ENCODE data around the gene PDSS2.

The PDSS2 gene

DNA sequence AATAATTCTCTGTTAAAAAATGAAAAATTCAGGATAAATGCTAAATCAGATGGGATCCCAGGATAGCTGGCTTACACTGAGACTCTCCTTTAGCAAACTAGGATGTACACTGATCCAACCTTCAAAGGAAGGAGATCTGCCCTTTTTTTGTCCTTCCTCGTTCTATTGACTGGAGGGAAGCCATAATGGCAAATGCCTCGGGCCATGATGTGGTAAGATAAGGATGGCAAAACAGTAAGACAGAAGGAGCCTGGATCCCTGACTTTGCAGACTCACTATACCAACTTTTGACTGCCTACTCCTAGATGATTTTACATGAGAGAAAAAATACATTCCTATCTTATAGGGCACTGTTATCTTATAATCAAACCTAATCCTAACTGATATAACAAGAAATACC, 187.1 kb downstream of the PDSS2 start:
- TF ChIP-seq, protein P1, sequence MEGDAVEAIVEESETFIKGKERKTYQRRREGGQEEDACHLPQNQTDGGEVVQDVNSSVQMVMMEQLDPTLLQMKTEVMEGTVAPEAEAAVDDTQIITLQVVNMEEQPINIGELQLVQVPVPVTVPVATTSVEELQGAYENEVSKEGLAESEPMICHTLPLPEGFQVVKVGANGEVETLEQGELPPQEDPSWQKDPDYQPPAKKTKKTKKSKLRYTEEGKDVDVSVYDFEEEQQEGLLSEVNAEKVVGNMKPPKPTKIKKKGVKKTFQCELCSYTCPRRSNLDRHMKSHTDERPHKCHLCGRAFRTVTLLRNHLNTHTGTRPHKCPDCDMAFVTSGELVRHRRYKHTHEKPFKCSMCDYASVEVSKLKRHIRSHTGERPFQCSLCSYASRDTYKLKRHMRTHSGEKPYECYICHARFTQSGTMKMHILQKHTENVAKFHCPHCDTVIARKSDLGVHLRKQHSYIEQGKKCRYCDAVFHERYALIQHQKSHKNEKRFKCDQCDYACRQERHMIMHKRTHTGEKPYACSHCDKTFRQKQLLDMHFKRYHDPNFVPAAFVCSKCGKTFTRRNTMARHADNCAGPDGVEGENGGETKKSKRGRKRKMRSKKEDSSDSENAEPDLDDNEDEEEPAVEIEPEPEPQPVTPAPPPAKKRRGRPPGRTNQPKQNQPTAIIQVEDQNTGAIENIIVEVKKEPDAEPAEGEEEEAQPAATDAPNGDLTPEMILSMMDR (IDR thresholded peaks at IDR 0.05), result no peak
- DNase-seq (ENCODE audit: low spot score), result no peak
- H3K27ac ChIP-seq, result no peak overlapping the region
- H3K4me3 ChIP-seq, result no peak overlapping the region

DNA sequence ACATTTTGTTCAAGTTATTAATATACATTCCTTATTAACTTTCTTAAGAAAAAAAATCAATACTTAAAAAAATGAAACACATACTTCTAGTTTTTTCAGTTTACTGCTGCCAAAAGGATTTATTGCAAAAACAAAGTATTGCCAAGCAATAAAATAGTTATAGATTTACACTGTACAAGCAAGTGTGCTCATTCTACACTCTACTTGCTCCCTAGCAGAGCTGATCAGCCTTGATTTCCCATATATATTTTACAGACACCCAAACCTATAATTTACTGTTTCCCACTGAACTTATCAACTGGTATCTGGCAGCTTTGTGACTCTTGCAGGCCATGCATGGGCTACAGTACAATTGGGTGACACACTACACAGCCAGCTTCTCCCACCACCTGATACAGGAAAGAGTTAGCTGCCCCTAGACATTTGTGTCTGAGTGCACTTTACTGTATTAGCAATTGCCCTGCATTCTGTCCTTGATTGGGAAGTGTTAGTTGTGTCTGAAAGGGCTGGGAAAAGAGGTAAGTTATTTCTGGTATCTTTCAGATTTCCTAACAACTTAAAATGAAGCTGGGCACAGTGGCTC, 188.1 kb downstream of the PDSS2 start:
- TF ChIP-seq, protein P1 (IDR thresholded peaks at IDR 0.05), result no peak
- H3K4me3 ChIP-seq, result no peak overlapping the region
- no peak overlapping the region for H3K27ac ChIP-seq
- no peak for DNase-seq (ENCODE audit: low spot score)

DNA sequence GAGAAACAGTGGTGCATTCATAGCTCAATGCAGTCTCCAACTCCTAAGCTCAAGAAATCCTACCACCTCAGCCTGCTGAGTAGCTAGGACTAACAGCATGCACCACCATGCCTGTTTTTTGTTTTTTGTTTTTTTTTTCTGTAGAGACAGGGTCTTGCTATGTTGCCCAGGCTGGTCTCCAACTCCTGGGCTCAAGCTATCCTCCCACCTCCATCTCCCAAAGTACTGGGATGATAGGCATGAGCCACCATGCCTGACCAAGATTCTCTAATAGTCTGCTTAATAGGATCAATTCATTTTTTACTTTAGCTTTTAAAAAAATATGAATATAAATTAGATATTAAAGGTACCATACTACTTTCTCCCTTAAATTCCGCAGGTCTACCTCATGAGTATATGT, 191.7 kb downstream of the PDSS2 start:
- no peak for DNase-seq (ENCODE audit: low spot score)
- Histone ChIP-seq H3K4me3 (no peak overlapping the region), H3K27ac (no peak overlapping the region)
- TF ChIP-seq, protein P1 (IDR thresholded peaks at IDR 0.05), result no peak

DNA sequence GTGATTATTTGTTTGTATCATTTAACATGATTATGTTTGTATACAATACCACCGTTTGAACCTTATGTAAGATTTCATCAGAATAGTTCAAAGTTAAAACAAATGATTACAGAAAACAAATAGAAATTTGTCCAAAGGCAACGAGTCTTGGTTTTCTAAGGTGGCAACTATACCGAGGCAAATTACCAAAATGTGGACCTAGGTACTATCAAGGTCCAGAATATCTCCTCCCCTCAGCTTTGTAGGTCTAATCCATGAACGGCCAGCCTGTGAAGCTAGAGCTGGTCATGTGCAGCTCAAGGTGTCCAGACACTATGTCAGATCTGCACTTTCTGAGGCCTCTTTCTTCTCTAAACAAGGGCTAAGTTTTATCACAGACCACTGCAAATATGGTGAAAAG, 192.4 kb downstream of the PDSS2 start:
- TF ChIP-seq, protein P1 (IDR thresholded peaks at IDR 0.05), result no peak
- DNase-seq (ENCODE audit: low spot score), result no peak
- H3K27ac ChIP-seq, result no peak overlapping the region
- no peak overlapping the region for H3K4me3 ChIP-seq

DNA sequence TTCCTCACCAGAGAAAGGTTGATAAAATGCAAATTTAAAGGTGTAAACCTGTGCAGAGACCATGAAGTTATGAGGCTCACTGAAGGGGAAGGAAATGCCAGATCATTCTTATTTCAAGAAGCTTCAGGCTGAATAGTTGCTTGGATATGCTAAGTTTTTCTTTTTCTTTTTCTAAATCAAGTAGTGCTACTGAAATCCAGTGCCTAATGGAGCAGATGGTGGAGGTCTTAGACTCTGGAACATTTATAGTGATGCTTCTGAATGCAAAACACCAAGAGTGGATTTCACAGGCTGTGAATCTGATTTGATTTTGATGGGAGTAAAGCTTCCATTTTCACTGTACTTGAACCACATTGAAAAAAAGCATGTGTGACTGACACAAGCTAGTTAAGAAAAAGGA, 192.8 kb downstream of the PDSS2 start:
- TF ChIP-seq, protein P1 (IDR thresholded peaks at IDR 0.05), result no peak
- DNase-seq (ENCODE audit: low spot score), result no peak
- Histone ChIP-seq H3K4me3 (no peak overlapping the region), H3K27ac (no peak overlapping the region)

DNA sequence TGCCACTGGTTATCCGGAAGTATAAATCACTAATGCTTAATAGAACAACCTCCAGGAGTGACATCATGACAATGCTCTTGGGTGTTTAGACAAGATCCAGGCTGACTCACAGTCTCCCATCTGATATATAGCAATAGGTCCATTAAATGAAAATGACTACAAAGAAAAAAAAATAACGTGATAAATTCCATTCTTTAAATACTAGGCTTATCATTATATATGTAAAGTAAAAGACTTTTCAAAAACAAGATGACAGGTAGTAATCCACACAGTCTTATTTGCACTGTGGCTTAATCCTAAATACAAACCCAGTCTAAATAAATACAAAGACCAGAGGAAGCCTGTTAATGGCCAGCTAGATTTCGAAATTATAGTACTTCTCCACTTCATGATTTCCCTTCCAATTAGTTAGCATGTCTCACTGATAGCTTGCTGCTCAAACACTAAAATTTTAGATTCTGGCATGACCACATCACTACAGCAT, 195.0 kb downstream of the PDSS2 start:
- Histone ChIP-seq H3K27ac (no peak overlapping the region), H3K4me3 (no peak overlapping the region)
- TF ChIP-seq, protein P1 (IDR thresholded peaks at IDR 0.05), result no peak
- no peak for DNase-seq (ENCODE audit: low spot score)

DNA sequence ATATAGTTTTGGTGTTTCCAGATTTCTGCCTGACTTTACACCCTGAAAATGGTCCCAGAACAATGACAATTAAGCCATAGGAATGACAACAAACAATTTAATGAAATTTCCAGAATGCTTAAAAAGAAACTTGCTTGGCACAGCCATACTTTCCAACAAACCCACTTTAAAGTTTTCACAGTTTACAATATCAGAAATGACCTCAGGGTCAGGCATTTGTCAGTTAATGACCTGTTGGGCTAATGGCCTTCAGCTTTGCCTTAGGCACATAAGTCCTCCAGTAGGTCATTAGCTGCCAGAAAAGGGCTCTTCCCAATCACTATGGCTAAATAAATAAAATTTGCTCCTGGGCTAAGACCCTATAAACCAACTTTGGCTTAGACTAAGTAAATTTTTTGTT, 199.4 kb downstream of the PDSS2 start:
- H3K27ac ChIP-seq, result no peak overlapping the region
- no peak for DNase-seq (ENCODE audit: low spot score)
- TF ChIP-seq, protein P1 (IDR thresholded peaks at IDR 0.05), result no peak
- H3K4me3 ChIP-seq, result no peak overlapping the region
